Stimulated activated CD4-positive, alpha-beta T cell treated with anti-CD3 and anti-CD28 coated beads, Interleukin-1b, Interleukin-23, amount 100 ng/mL, for 24 hours (primary cell): Measurements from ENCODE around the gene CDH3.
A peak's percentile ranks its signal among the peaks of the same experiment; 100 is the strongest.
"Not testable (repeated sequence)": the region's sequence is repeated elsewhere in the genome, so short reads cannot be mapped to it uniquely, and the experiment has no call there.

Source experiments
- DNase-seq, 4 experiments: peaks; one replicate each; pipeline ENCODE4 v3.0.0-alpha.2; 2020; ENCODE audit warnings: low read depth in 4 of 4, low spot score in 1 of 4

CDH3 gene

DNA sequence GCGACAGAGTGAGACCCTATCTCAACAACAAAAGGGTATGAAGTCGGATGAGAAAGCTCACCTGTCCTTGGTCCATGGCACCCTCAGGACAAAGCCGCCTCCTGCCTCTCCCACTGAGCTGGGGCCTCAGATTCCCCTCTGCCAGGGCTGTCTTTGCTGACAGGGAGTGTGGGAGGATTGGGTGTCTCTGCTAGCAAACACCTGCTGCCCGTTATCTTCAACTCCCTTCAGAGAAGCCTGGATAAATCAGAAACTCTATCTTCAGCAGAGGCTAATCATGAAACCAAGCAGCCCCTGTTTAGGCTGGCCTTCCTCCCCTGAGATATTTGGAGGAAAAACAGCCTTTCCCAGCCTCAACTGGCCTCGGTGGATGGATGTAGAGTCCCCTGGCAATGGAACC lies 55.7 kb downstream of the CDH3 start:
- DNase-seq, result no peak

DNA sequence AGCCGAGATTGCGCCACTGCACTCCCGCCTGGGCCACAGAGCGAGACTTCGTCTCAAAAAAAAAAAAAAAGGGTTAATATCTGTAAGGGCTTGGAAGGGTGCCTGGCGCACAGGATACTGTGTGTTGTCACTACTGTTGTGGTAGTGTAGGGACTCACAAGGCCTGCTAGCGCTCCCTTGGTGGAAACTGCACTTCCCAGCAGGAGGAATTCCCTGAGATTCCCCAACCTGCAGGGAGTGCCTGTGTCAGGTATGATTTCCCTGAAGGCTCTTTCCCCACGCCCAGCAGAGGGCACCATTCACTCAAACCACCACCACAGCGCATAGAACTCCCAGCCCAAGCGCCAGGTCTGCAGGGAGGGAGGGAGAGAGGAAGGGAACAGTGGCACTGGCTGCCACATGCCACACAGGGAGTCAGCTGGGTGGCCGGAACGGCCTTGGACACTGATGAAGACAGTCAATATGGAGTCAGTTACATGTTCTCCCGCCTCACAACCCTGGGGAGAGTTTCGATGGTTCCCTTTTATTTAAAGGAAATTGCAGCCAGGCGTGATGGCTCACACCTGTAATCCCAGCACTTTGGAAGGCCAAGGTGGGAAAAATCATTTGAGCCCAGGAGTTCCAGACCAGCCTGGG lies 59.2 kb downstream of the CDH3 start:
- DNase-seq, result peak; percentile 24 to 62 (median 44)

GRCh38 chr16:68707340-68708152 lies 62.4 kb downstream of the CDH3 start:
- no peak for DNase-seq

DNA sequence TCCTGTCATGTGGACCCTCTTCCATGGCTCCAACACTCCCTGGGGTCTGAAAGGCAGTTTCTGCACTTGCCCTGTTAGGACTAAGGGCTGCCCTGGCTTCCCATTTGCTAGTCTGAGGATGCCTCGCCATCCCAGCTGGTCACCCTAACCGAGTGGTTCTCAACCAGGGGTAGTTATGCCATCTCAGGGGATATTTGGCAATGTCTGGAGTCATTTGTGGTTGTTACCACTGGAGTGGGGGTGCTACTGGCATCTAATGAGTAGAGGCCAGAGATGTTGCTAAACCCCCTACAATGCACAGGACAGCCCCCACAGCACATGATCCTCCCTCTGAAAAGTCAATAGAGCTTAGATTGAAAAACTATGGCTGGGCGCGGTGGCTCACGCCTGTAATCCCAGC lies 65.1 kb downstream of the CDH3 start:
- DNase-seq, result no peak

DNA sequence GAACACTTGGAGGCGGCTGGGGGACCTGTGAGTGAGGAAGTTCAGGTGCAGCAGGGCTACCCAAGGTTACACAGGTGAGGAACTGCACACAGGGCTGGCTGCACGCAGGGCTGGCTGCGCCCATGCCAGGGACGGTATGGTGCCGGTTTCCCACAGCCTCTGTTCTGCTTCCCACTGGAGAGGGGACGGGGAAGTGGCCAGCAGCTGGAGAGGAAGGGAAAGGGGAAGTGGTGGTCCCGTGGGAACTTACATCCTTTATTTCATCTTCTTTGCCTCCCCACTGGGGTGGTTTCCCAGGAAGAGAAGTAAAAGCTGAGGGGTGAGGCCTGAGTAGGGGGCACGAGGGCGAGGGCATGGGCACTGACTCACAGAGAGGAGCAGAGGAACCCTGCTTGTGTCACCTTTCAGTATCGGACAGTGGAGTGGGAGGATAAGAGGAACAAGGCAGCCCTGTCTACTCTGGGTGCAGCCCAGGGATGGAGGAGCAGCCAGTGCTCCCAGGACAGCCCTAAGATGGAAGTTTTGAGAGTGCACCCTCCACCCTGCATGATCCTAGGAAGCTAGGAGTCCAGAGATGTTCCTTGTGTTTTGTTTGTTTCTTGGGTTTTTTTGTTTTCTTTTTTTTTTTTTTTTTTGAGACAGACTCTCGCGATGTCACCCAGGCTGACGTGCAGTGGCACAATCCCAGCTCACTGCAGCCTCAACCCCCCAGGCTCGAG lies 66.5 kb downstream of the CDH3 start:
- peak in 1 of 4 experiments; percentile 4 for DNase-seq

DNA sequence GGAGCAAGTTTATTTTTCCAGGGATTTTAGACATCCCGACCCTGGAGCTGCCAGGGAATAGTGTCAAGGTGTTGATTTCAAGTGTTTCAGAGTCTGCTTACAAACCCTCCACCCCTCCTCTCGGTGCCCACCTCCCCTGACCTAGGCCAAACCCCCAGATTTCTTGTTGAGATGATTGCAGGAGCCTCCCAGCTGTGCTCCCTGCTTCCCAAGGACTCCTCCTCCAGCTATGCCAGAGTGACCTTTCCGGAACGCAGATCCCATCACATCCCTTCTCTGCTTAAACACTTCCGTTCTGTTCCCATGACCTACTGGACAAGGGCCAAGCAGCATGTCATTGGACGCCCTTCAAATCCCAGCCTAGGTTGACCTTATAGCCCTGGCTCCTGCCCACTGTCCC lies 68.3 kb downstream of the CDH3 start:
- DNase-seq, result no peak

DNA sequence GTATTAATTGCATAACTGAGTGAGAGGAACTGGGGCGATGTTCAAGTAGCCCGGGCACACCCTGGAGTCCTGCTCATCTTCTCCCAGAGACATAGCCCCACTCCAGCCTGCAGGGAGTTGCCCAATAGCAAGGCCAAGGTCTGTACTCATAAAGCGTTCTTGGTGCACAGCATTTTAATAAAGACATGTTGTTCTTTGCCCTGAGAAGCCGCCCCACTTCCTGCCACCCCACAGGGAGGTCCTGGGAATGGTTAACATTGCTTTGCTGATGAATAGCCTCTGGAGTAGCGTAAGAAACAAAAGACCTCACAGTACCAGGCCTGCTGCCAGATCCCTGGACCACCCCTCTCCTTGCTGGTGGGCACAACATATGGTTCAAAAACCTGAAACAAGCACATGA lies 70.4 kb downstream of the CDH3 start:
- no peak for DNase-seq

- not testable (repeated sequence) for DNase-seq
These were observed 71.4 kb downstream of the CDH3 start for GRCh38 chr16:68716516-68716915.

GRCh38 chr16:68717684-68718083 lies 72.6 kb downstream of the CDH3 start:
- no peak for DNase-seq

- no peak for DNase-seq
These were observed 73.5 kb downstream of the CDH3 start for GRCh38 chr16:68718590-68718989.

GRCh38 chr16:68719993-68720489 lies 74.9 kb downstream of the CDH3 start:
- peak in 1 of 4 experiments; percentile 13 for DNase-seq

GRCh38 chr16:68722119-68723024 lies 77.3 kb downstream of the CDH3 start:
- no peak for DNase-seq

- DNase-seq, result no peak
These were observed 79.7 kb downstream of the CDH3 start for GRCh38 chr16:68724797-68725196.

GRCh38 chr16:68728523-68728922 lies 83.4 kb downstream of the CDH3 start:
- DNase-seq, result no peak

GRCh38 chr16:68731637-68732036 lies 86.5 kb downstream of the CDH3 start:
- DNase-seq, result no peak

DNA sequence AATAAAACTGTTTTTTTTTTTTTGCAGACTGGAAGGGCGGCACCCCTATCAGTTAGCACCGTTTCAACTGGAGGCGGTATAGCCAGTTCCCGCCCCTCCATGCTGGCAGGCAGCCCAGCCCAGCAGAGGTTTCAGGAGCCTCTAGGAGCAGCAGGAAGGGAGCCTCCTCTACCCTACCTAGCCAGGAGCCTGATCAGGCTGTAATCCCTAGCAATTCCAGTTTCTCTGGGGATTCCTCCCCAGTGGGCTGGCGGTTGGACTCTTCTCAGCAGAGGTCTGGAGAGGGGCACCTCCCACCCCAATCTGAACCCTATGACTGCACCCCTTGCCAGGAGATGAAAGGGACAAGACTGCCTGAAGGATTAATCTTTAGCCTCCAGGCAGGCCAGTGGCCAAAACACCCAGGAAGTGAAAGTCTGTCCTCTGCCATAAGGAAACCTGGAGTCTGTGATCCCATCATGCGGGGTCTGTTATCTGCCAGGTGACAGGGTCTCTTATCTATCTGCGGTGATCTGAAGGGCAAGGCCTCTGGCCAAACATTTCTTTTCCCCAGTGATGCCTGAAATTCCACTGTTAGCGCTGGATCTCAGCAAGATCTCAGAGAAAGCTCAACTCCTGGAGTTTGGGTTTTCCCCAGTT lies 87.1 kb downstream of the CDH3 start:
- no peak for DNase-seq

- DNase-seq, result no peak
These were observed 87.8 kb downstream of the CDH3 start for GRCh38 chr16:68732741-68733399.

DNA sequence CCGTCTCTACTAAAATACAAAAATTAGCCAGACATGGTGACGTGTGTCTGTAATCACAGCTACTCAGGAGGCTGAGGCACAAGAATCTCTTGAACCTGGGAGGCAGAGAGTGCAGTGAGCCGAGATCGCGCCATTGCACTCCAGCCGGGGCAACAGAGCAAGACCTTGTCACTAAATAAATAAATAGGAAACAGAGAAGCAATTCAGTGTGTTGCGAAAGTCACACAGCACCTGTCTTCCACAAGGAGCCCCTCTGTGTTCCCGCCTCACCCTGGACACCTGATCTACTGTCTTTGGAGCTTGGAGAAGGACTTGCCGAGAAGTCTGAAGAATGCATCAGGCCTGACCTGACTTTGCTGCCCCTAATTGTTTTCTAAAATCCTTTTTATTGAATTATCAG lies 88.5 kb downstream of the CDH3 start:
- no peak for DNase-seq

GRCh38 chr16:68734782-68735181 lies 89.7 kb downstream of the CDH3 start:
- DNase-seq, result no peak

DNA sequence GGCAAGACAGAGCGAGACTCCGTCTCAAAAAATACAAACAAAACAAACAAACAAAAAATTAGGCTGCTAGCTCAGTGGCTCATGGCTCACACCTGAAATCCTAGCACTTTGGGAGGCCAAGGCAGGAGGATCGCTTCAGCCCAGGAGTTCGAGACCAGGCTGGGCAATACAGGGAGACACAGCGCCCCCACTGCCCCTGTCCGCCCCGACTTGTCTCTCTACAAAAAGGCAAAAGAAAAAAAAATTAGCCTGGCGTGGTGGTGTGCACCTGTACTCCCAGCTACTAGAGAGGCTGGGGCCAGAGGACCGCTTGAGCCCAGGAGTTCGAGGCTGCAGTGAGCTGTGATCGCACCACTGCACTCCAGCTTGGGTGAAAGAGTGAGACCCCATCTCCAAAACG lies 91.5 kb downstream of the CDH3 start:
- no peak for DNase-seq
